ENCODE results near the gene XPO5. TPM values are rescaled to one million over a fixed set of nuclear protein-coding genes. Genes with fewer than 3 reads are reported as not detected.

XPO5 gene
- total and polyA plus RNA-seq, 2 of the 4 experiments (the other 2 are of a cell fraction): 29.0 to 30.1 TPM

DNA sequence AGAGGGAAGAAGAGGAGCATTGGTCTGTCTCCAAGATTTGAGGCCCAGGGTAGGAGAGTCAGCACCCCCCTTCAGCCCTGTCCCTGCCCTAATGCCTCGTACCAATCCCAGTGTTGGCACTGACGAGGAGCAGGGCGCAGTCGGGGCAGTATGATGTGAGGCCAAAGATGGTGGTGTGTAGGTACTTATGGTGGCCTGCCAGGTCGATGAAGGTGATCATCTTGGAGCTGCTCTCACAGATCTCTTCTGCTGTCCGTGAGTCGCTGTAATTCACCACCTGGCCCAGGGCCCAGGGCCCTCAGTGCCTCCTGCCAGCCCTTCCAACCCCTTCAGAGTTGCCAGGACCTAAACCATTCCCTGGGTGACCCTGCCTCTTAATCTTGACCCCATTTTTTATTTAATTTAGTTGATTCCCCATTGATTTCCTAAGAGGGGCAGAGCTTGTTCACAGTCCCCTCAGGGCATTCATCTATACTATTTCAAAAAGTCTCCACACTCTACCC lies 49.0 kb upstream of the XPO5 start:
- H3K14ac ChIP-seq (replicated peaks; ENCODE audit: low read depth, low read length): no peak overlapping the region
- DNase-seq: no peak
- peaks cover 49 to 86% of the 10 kb centered on the region in 2 experiments for H3K79me1 ChIP-seq (ENCODE audit: low read depth in 1 of 2, low read length in 2 of 2)
- no peak overlapping the region for H3K4ac ChIP-seq (ENCODE audit: low read depth, low read length)
- H4K8ac ChIP-seq (ENCODE audit: low read depth in 2 of 2, low read length in 2 of 2): no peak overlapping the region
- intact Hi-C loops (cut with micrococcal nuclease): loop anchor here (5.0 kb wide), 1 partner anchor 147 kb away; the partner anchor contains the start of gene VEGFA
- in situ Hi-C loops (cut with MboI; ENCODE audit: low sequenced_read_pairs): no loop called here
- H3K4me3 ChIP-seq (ENCODE audit: insufficient read depth, low read depth, low read length): no peak overlapping the region
- ChIA-PET CTCF (interaction anchor here (0.6 kb wide), 1 partner anchor 9 kb away, joined by 6 read pairs; no protein-coding TSS in a partner anchor), POLR2A (ENCODE audit: unreplicated experiment) (no interaction called here)
- no peak overlapping the region for H3K27ac ChIP-seq (ENCODE audit: insufficient read depth, low read length)
- 100% methylated on average over 2 of the region's 7 CpGs; no CpG with 5 or more reads in 1 of the 2 experiments for WGBS, 2 experiments (ENCODE audit: extremely low coverage in 2 of 2, insufficient read length in 1 of 2)
- no peaks in the 10 kb centered on the region for H3K9me3 ChIP-seq (ENCODE audit: control insufficient read depth, insufficient read depth, low read length)
- TF ChIP-seq RFX5 (IDR thresholded peaks at IDR 0.05; ENCODE audit: low read depth, low read length) (no peak), MXI1 (IDR thresholded peaks at IDR 0.05; ENCODE audit: borderline replicate concordance, low read depth, low read length) (no peak), RAD21 (IDR thresholded peaks at IDR 0.05; ENCODE audit: low read length) (no peak), NFE2L2 (IDR thresholded peaks at IDR 0.05; ENCODE audit: low read depth, low read length) (no peak), SMC3 (IDR thresholded peaks at IDR 0.05; ENCODE audit: low read depth, low read length) (no peak), MAFK (IDR thresholded peaks at IDR 0.05; ENCODE audit: low read depth, low read length) (no peak), POLR2A (IDR thresholded peaks at IDR 0.05; ENCODE audit: low read depth, low read length) (no peak), BHLHE40 (IDR thresholded peaks at IDR 0.05; ENCODE audit: low read depth, low read length) (no peak), CHD1 (IDR thresholded peaks at IDR 0.05; ENCODE audit: low read depth, low read length) (no peak)
- TF ChIP-seq, protein P1, sequence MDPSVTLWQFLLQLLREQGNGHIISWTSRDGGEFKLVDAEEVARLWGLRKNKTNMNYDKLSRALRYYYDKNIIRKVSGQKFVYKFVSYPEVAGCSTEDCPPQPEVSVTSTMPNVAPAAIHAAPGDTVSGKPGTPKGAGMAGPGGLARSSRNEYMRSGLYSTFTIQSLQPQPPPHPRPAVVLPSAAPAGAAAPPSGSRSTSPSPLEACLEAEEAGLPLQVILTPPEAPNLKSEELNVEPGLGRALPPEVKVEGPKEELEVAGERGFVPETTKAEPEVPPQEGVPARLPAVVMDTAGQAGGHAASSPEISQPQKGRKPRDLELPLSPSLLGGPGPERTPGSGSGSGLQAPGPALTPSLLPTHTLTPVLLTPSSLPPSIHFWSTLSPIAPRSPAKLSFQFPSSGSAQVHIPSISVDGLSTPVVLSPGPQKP (IDR thresholded peaks at IDR 0.05; ENCODE audit: borderline replicate concordance, low read depth, low read length): no peak
- TF ChIP-seq, protein P2, sequence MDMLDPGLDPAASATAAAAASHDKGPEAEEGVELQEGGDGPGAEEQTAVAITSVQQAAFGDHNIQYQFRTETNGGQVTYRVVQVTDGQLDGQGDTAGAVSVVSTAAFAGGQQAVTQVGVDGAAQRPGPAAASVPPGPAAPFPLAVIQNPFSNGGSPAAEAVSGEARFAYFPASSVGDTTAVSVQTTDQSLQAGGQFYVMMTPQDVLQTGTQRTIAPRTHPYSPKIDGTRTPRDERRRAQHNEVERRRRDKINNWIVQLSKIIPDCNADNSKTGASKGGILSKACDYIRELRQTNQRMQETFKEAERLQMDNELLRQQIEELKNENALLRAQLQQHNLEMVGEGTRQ (IDR thresholded peaks at IDR 0.05; ENCODE audit: low read depth, low read length): no peak
- no peak overlapping the region for H2BK120ac ChIP-seq (ENCODE audit: low read depth, low read length)
- no peak overlapping the region for H2AK5ac ChIP-seq (ENCODE audit: low read depth, low read length)
- H2BK5ac ChIP-seq (ENCODE audit: low read depth, low read length, poor library complexity, severe bottlenecking): no peak overlapping the region
- no peak overlapping the region for H3K9ac ChIP-seq (ENCODE audit: low read depth, low read length)
- H3K56ac ChIP-seq (ENCODE audit: extremely low read depth, insufficient read depth, low read length): no peak overlapping the region
- H2AK9ac ChIP-seq (replicated peaks; ENCODE audit: low read depth, low read length, poor library complexity): peak overlapping the region; percentile 67
- H2BK20ac ChIP-seq (ENCODE audit: low read depth, low read length): no peak overlapping the region
- H3K23ac ChIP-seq (ENCODE audit: low read depth, low read length): no peak overlapping the region
- H3K18ac ChIP-seq (ENCODE audit: low read depth, low read length): no peak overlapping the region
- no peak overlapping the region for H2BK15ac ChIP-seq (ENCODE audit: low read depth, low read length)
- H3K4me1 ChIP-seq (ENCODE audit: control insufficient read depth, insufficient read depth, low read length): peaks cover 6% of the 10 kb centered on the region
- ATAC-seq (ENCODE audit: low read depth): no peak
- H3K9me1 ChIP-seq (ENCODE audit: insufficient read depth, low read length): peaks cover 32% of the 10 kb centered on the region
- H3K36me3 ChIP-seq (ENCODE audit: control insufficient read depth, insufficient read depth, low read length): peaks cover 58% of the 10 kb centered on the region
- H4K91ac ChIP-seq (ENCODE audit: insufficient read depth, low read depth, low read length): no peak overlapping the region
- H3K27me3 ChIP-seq (ENCODE audit: control insufficient read depth, insufficient read depth, low read length): no peaks in the 10 kb centered on the region
- no peak overlapping the region for H3K4me2 ChIP-seq (ENCODE audit: low read depth, low read length)
- dilution Hi-C loops (cut with HindIII; ENCODE audit: low sequenced_read_pairs, unreplicated experiment): no loop called here
- no TSS peak for BruUV-seq (replicated peaks)
- no peaks in the 10 kb centered on the region; the same call in 1 of the 2 replicates for H4K20me1 ChIP-seq (ENCODE audit: insufficient read depth, low read length)
- H2AFZ ChIP-seq (replicated peaks; ENCODE audit: low read length, poor library complexity): no peak overlapping the region
- H4K5ac ChIP-seq (ENCODE audit: low read depth, low read length): no peak overlapping the region
